OCI-LY3 (cell line): ENCODE results near the gene TOM1L2.

Source experiments
- CTCF ChIP-seq: fragments of 200-600, 300-600 bp; sonication (generic); IDR thresholded peaks from 2 replicates; pipeline ENCODE4 v1.5.1; 2014; ENCODE audit warnings: antibody characterized with exemption, low read length, low read depth
- EZH2phosphoT487 ChIP-seq: fragments of 200-600 bp; shearing (Covaris generic); IDR thresholded peaks from 2 replicates; pipeline ENCODE4 v1.6.1; 2018; ENCODE audit warnings: antibody characterized with exemption, mixed run types, low read depth

- TF ChIP-seq CTCF (no peak), EZH2phosphoT487 (no peak)
Measured at GRCh38 chr17:17841601-17842025, 130.6 kb downstream of the TOM1L2 start.
